Keratinocyte (primary cell): ENCODE data around the gene RING1. TPM values are rescaled to one million over a fixed set of nuclear protein-coding genes. Genes with fewer than 3 reads are reported as not detected.

Experiments
- DNase-seq: peaks from one replicate; pipeline ENCODE4 v3.0.0-alpha.2; 2011; ENCODE audit warnings: low read depth, missing footprints, low spot score
- FAIRE-seq: peaks from 2 replicates; lab custom pipeline; 2011; peaks lifted over from hg19 to GRCh38; lab: Jason Lieb, UNC
- H2AFZ ChIP-seq: 2 replicates; pipeline ENCODE4 v1.6.0; 2012; ENCODE audit warnings: low read length, control low read depth, inconsistent platforms; ENCODE audit not compliant: control insufficient read depth
- H3K27ac ChIP-seq: 2 replicates; pipeline ENCODE4 v1.5.1; 2011; ENCODE audit warnings: low read length; ENCODE audit not compliant: control insufficient read depth, insufficient read depth
- H3K27me3 ChIP-seq: 3 replicates; pipeline ENCODE4 v1.6.0; 2011; ENCODE audit warnings: low read length; ENCODE audit not compliant: control insufficient read depth, insufficient read depth; ENCODE audit errors: extremely low read depth
- H3K36me3 ChIP-seq, 2 experiments: 2 replicates in 1 of 2; 3 replicates in 1 of 2; pipeline ENCODE4 v1.5.1; 2011; ENCODE audit warnings: low read length in 2 of 2, mild to moderate bottlenecking in 1 of 2; ENCODE audit not compliant: control insufficient read depth in 2 of 2, insufficient read depth in 2 of 2; ENCODE audit errors: extremely low read depth in 1 of 2
- H3K4me1 ChIP-seq: 3 replicates; pipeline ENCODE4 v1.5.1; 2011; ENCODE audit warnings: low read length; ENCODE audit not compliant: control insufficient read depth, insufficient read depth; ENCODE audit errors: extremely low read depth
- H3K4me2 ChIP-seq: 3 replicates; pipeline ENCODE4 v1.6.0; 2011; ENCODE audit warnings: low read depth, low read length; ENCODE audit not compliant: control insufficient read depth, insufficient read depth; ENCODE audit errors: extremely low read depth
- H3K4me3 ChIP-seq, 3 experiments: fragments of 200-600 bp in 1 of 3; sonication (generic) in 1 of 3; 2 replicates in 2 of 3; 3 replicates in 1 of 3; pipeline ENCODE4 v1.5.1; 2011 to 2016; ENCODE audit warnings: low read length in 3 of 3, mild to moderate bottlenecking in 3 of 3, control low read depth in 2 of 3, inconsistent platforms in 1 of 3, low read depth in 1 of 3, mixed read lengths in 1 of 3, mixed run types in 1 of 3, moderate library complexity in 1 of 3; ENCODE audit not compliant: control insufficient read depth in 2 of 3, insufficient read depth in 2 of 3; ENCODE audit errors: extremely low read depth in 1 of 3
- H3K79me2 ChIP-seq: 2 replicates; pipeline ENCODE4 v1.6.0; 2012; ENCODE audit warnings: low read length; ENCODE audit not compliant: control insufficient read depth, insufficient read depth
- H3K9ac ChIP-seq: 3 replicates; pipeline ENCODE4 v1.6.0; 2011; ENCODE audit warnings: low read length; ENCODE audit not compliant: control insufficient read depth, insufficient read depth; ENCODE audit errors: extremely low read depth
- H3K9me1 ChIP-seq: 3 replicates; pipeline ENCODE4 v1.6.0; 2011; ENCODE audit warnings: low read length; ENCODE audit not compliant: control insufficient read depth, insufficient read depth; ENCODE audit errors: extremely low read depth
- H3K9me3 ChIP-seq: 2 replicates; pipeline ENCODE4 v1.5.1; 2012; ENCODE audit warnings: low read depth, low read length; ENCODE audit not compliant: control insufficient read depth
- H4K20me1 ChIP-seq: 3 replicates; pipeline ENCODE4 v1.6.0; 2011; ENCODE audit warnings: low read length; ENCODE audit not compliant: control insufficient read depth, insufficient read depth; ENCODE audit errors: extremely low read depth
- CTCF ChIP-seq, 3 experiments: IDR thresholded peaks in 1 of 3; conservative IDR thresholded peaks in 1 of 3; optimal IDR thresholded peaks in 1 of 3; 2 replicates in 2 of 3; 3 replicates in 1 of 3; pipeline versions ENCODE3 to v1.5.1; 2011; ENCODE audit warnings: low read length in 3 of 3, mild to moderate bottlenecking in 3 of 3, moderate library complexity in 2 of 3, control low read depth in 1 of 3, inconsistent platforms in 1 of 3; ENCODE audit not compliant: insufficient read depth in 2 of 3; ENCODE audit errors: extremely low read depth in 1 of 3
- EZH2 ChIP-seq: IDR thresholded peaks from one replicate; pipeline ENCODE4 v1.6.1; 2012; ENCODE audit warnings: inconsistent platforms, mild to moderate bottlenecking, low read length, moderate library complexity
- dilution Hi-C: fragments of 300-500 bp; cut with MboI; formaldehyde crosslinking; loops from one replicate; pipeline ENCODE4 v1.7.0; 2020; ENCODE audit warnings: low sequenced_read_pairs; ENCODE audit not compliant: extremely low pct_ligation_motif_present
- polyA plus RNA-seq, 5 experiments: library from polyadenylated mRNA; depleted of rRNA in 3 of 5; stranded (reverse) in 3 of 5; stranded (forward) in 1 of 5; unstranded in 1 of 5; fragments of >200 nt; gene quantifications; 1 replicate in 1 of 5; 2 replicates in 3 of 5; 3 replicates in 1 of 5; pipeline versions ENCODE4 v1.2.1 to v1.2.3, GENCODE V29; 2011 to 2012; ENCODE audit warnings: missing spikeins in 2 of 5, low read depth in 1 of 5, low replicate concordance in 1 of 5

RING1 gene
- polyA plus RNA-seq, 1 donor (not counting 4 experiments of a cell fraction or from before 2014, with no cell fraction given), result 23.0 TPM

- TF ChIP-seq EZH2 (no peak), CTCF (optimal IDR thresholded peaks at IDR 0.05 in 1 of 3, IDR thresholded peaks at IDR 0.05 in 1 of 3, conservative IDR thresholded peaks at IDR 0.05 in 1 of 3; ENCODE audit: extremely low read depth in 1 of 3, insufficient read depth in 2 of 3, low read length in 3 of 3) (no peak)
- H3K27ac ChIP-seq, result no peak overlapping the region
- H3K9me1 ChIP-seq, result peaks cover 5% of the 10 kb centered on the region
- H3K79me2 ChIP-seq, result peaks cover 38% of the 10 kb centered on the region
- peaks cover 18 to 26% of the 10 kb centered on the region in 2 experiments for H3K36me3 ChIP-seq
- H3K4me2 ChIP-seq, result peak overlapping the region; percentile 98
- no peak for DNase-seq
- H3K4me1 ChIP-seq, result peaks cover 45% of the 10 kb centered on the region
- no peaks in the 10 kb centered on the region for H4K20me1 ChIP-seq
- H3K27me3 ChIP-seq, result no peaks in the 10 kb centered on the region
- peak overlapping the region in 1 of 3 experiments; percentile 23 for H3K4me3 ChIP-seq
- no peak for FAIRE-seq
- dilution Hi-C loops, result no loop called here
- H3K9ac ChIP-seq, result no peak overlapping the region
- no peak overlapping the region for H2AFZ ChIP-seq
- H3K9me3 ChIP-seq, result no peaks in the 10 kb centered on the region
These were observed 4.7 kb upstream of the RING1 start for GRCh38 chr6:33203443-33204164.

- H3K9me3 ChIP-seq, result no peaks in the 10 kb centered on the region
- H3K4me3 ChIP-seq, result peak overlapping the region in 1 of 3 experiments; percentile 23
- no peaks in the 10 kb centered on the region for H3K27me3 ChIP-seq
- FAIRE-seq, result no peak
- dilution Hi-C loops, result no loop called here
- no peak overlapping the region for H3K27ac ChIP-seq
- peaks cover 37% of the 10 kb centered on the region for H3K79me2 ChIP-seq
- TF ChIP-seq EZH2, result no peak
- TF ChIP-seq CTCF (optimal IDR thresholded peaks at IDR 0.05 in 1 of 3, IDR thresholded peaks at IDR 0.05 in 1 of 3, conservative IDR thresholded peaks at IDR 0.05 in 1 of 3; ENCODE audit: extremely low read depth in 1 of 3, insufficient read depth in 2 of 3, low read length in 3 of 3), result no peak
- peaks cover 5% of the 10 kb centered on the region for H3K9me1 ChIP-seq
- H3K4me1 ChIP-seq, result peaks cover 50% of the 10 kb centered on the region
- no peaks in the 10 kb centered on the region for H4K20me1 ChIP-seq
- no peak for DNase-seq
- H3K36me3 ChIP-seq, result peaks cover 18 to 26% of the 10 kb centered on the region in 2 experiments
- H2AFZ ChIP-seq, result no peak overlapping the region
- H3K4me2 ChIP-seq, result peak overlapping the region; percentile 98
- no peak overlapping the region for H3K9ac ChIP-seq
These were observed 4.2 kb upstream of the RING1 start for GRCh38 chr6:33204165-33204414.
